Hematopoietic multipotent progenitor cell treated with erythropoietin and hydrocortisone succinate and interleukin-3 and kit ligand, for 15 days (in vitro differentiated cells): Measurements from ENCODE around the gene IKZF1.

Source experiments
- DNase-seq: peaks from one replicate; pipeline ENCODE4 v3.0.0-alpha.2; 2015; ENCODE audit warnings: low spot score

Gene IKZF1

GRCh38 chr7:50308532-50309385 is 4.2 kb downstream of the IKZF1 start:
- no peak for DNase-seq

GRCh38 chr7:50309721-50310120 is 5.2 kb downstream of the IKZF1 start:
- DNase-seq, result no peak

- DNase-seq, result no peak
These were observed 5.8 kb downstream of the IKZF1 start for GRCh38 chr7:50310361-50310760.

GRCh38 chr7:50310956-50311355 is 6.4 kb downstream of the IKZF1 start:
- DNase-seq, result no peak

- no peak for DNase-seq
These were observed 8.0 kb downstream of the IKZF1 start for GRCh38 chr7:50312250-50313162.

- no peak for DNase-seq
These were observed 10.5 kb downstream of the IKZF1 start for GRCh38 chr7:50314836-50315592.

- no peak for DNase-seq
These were observed 11.5 kb downstream of the IKZF1 start for GRCh38 chr7:50315739-50316671.

- DNase-seq, result peak; percentile 43
These were observed 12.7 kb downstream of the IKZF1 start for GRCh38 chr7:50317221-50317678.

- DNase-seq, result no peak
These were observed 13.5 kb downstream of the IKZF1 start for GRCh38 chr7:50317697-50318669.

GRCh38 chr7:50321487-50322067 is 17.1 kb downstream of the IKZF1 start:
- DNase-seq, result no peak

GRCh38 chr7:50324113-50324512 is 19.6 kb downstream of the IKZF1 start:
- DNase-seq, result no peak

- DNase-seq, result no peak
These were observed 22.9 kb downstream of the IKZF1 start for GRCh38 chr7:50327443-50327842.

- no peak for DNase-seq
These were observed 25.3 kb downstream of the IKZF1 start for GRCh38 chr7:50329775-50330174.

GRCh38 chr7:50330254-50330653 is 25.7 kb downstream of the IKZF1 start:
- no peak for DNase-seq

- no peak for DNase-seq
These were observed 26.2 kb downstream of the IKZF1 start for GRCh38 chr7:50330696-50331095.

- no peak for DNase-seq
These were observed 27.2 kb downstream of the IKZF1 start for GRCh38 chr7:50331564-50332208.

GRCh38 chr7:50332241-50333165 is 28.0 kb downstream of the IKZF1 start:
- DNase-seq, result peak; percentile 21

- DNase-seq, result peak; percentile 30
These were observed 28.7 kb downstream of the IKZF1 start for GRCh38 chr7:50333221-50333651.
